Astrocyte of the cerebellum (primary cell): ENCODE measurements around the gene ANO6.

Experiments used
- DNase-seq: peaks from one replicate; pipeline ENCODE4 v3.0.0-alpha.2; 2011; ENCODE audit warnings: low read depth
- H3K4me3 ChIP-seq: 2 replicates; pipeline ENCODE4 v1.5.1; 2011; ENCODE audit warnings: mild to moderate bottlenecking, low read depth, low read length, moderate library complexity
- CTCF ChIP-seq: IDR thresholded peaks from 2 replicates; pipeline ENCODE4 v1.5.1; 2012; ENCODE audit warnings: low read length, low read depth, moderate library complexity, mild to moderate bottlenecking; ENCODE audit errors: missing control alignments
- in situ Hi-C: cut with HindIII; loops from 2 replicates; pipeline ENCODE4 v1.10.0; 2017; ENCODE audit warnings: low sequenced_read_pairs

Gene ANO6

DNA sequence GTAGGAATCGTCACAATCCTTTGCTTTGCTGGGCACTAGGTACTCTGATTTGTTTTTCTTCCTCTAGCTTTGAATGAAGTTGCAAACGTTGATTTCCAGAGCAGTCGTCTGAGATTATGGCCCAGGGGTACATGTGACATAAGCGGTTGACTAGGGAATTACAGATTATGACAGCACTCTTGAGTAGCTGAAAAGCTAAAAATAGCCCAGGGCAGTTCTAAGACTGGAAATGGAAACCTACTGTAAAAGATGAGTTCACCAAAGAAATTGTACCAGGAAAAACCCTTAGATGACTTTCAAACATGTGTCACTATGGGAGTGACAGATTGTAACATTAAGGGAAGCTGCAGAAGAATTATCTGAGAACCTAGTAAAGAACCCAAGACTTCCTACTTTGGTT is 108.5 kb downstream of the ANO6 start:
- H3K4me3 ChIP-seq, result no peak overlapping the region
- TF ChIP-seq CTCF, result no peak
- in situ Hi-C loops, result no loop called here
- no peak for DNase-seq

- H3K4me3 ChIP-seq, result no peak overlapping the region
- no peak for DNase-seq
- no peak for TF ChIP-seq CTCF
- in situ Hi-C loops, result no loop called here
Observed at GRCh38 chr12:45326358-45326975, 110.6 kb downstream of the ANO6 start.

DNA sequence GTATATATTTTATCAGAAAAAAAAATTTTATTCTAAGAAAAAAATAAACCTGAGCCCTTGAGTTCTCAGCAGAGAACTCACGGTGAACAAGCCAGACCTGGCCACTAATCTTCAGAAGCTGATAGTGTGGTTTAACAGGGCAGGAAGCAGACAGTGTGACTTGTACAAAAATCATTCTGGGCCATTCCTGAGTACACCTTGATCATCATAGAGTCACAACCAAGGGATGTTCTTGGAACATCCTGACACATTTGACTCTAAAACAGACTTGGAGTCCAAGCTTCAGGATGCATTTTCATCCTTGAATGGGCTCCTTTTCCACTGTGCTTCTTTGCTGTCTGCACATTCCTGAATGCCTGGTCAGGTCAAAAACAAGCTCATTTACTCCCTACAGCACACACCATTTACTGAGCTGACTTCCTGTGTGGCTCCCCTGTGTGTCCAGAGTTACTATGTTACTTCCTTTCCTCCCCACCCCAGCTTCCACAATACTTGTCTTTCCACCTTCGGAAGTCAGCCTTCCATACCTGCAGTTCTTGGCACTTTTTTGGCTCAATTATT is 112.0 kb downstream of the ANO6 start:
- in situ Hi-C loops, result no loop called here
- DNase-seq, result no peak
- TF ChIP-seq CTCF, result no peak
- no peak overlapping the region for H3K4me3 ChIP-seq

DNA sequence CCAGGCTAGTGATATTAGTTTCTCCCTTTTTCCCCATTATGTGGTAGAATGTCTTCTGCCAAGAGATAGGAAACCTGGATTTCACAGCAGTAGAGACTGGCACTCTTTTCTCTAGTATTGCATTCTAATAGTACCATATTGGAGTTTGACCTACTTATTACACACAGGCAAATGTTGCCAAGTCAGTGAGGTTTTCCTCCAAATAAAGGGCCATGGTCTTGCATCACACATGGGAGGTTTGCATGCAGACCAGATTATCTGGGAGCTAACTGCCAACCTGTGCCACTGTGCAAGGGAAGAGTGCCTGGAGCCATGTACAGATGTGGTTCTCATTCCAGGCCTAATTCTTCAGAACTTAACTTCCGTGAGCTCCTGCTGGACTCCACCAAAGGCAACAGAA is 113.3 kb downstream of the ANO6 start:
- TF ChIP-seq CTCF, result no peak
- no peak for DNase-seq
- in situ Hi-C loops, result no loop called here
- no peak overlapping the region for H3K4me3 ChIP-seq

DNA sequence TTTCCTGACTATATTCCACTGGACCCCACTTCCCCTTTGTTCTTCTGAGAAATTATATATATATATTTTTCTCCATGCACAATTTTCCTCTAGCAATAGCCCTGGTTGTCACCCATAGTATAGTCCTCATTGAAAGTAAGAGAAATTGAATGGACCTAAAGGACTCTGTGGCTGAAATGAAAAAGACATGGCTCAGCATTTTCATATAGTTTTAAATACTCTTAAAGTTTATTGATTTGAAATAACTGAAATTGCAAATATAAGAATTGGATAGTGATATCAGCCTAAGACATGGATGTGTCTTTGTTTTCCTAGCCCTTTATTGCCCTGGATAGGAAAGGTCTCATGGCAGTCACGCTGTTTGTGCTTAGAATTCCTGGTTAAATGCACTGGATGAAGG is 113.8 kb downstream of the ANO6 start:
- no peak for TF ChIP-seq CTCF
- in situ Hi-C loops, result no loop called here
- no peak overlapping the region for H3K4me3 ChIP-seq
- no peak for DNase-seq

DNA sequence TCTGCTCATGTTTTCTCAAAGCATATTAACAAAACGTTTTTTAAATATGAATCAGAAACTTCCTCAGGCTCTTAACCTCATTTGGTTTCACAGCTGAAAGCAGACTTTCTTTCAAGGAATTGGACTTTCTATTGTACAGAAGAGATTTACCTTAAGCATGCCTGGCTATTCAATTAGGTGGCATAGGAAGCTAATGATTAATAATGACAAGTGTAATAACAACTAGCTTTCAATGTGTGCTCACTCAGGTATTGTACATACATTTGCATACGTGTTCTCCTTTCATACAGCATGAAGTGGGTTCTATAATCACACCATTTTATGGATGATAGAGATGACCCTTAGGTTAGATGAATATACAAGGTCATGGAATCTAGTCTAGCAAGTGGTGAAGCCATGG is 115.7 kb downstream of the ANO6 start:
- no peak for TF ChIP-seq CTCF
- no peak for DNase-seq
- in situ Hi-C loops, result no loop called here

More for the DNA sequence above, 115.7 kb downstream of the ANO6 start:
- no peak overlapping the region for H3K4me3 ChIP-seq
